Thymus (tissue), 11 donors: ENCODE measurements around the gene GTF3C6. TPM values are rescaled to one million over a fixed set of nuclear protein-coding genes. Genes with fewer than 3 reads are reported as not detected.
"Not testable (repeated sequence)": the region's sequence is repeated elsewhere in the genome, so short reads cannot be mapped to it uniquely, and the experiment has no call there.

Source experiments
- DNase-seq, 9 donors: peaks; one replicate each; pipeline ENCODE4 v3.0.0-alpha.2; 2013; ENCODE audit warnings: low spot score in 9 of 9, low read depth in 6 of 9, missing footprints in 1 of 9
- H3K27ac ChIP-seq, 2 donors: one replicate each; pipeline ENCODE4 v1.5.1; 2013; ENCODE audit warnings: control low read depth in 1 of 2, low read depth in 1 of 2, low read length in 1 of 2, mild to moderate bottlenecking in 1 of 2, moderate library complexity in 1 of 2
- H3K27me3 ChIP-seq, 2 donors: one replicate each; pipeline ENCODE4 v1.5.1; 2013; ENCODE audit warnings: low read length in 1 of 2; ENCODE audit not compliant: control insufficient read depth in 2 of 2, insufficient read depth in 1 of 2
- H3K36me3 ChIP-seq, 2 donors: one replicate each; pipeline ENCODE4 v1.5.1; 2013; ENCODE audit warnings: low read length in 1 of 2, mild to moderate bottlenecking in 1 of 2, moderate library complexity in 1 of 2; ENCODE audit not compliant: control insufficient read depth in 2 of 2, insufficient read depth in 2 of 2
- H3K4me1 ChIP-seq, 2 donors: one replicate each; pipeline ENCODE4 v1.5.1; 2013; ENCODE audit warnings: low read length in 2 of 2; ENCODE audit not compliant: control insufficient read depth in 2 of 2, insufficient read depth in 2 of 2
- H3K4me3 ChIP-seq, 2 donors: one replicate each; pipeline ENCODE4 v1.5.1; 2013; ENCODE audit warnings: low read length in 2 of 2, control low read depth in 1 of 2, mild to moderate bottlenecking in 1 of 2
- H3K9me3 ChIP-seq, 2 donors: one replicate each; pipeline ENCODE4 v1.5.1; 2013; ENCODE audit warnings: low read length in 1 of 2, mild to moderate bottlenecking in 1 of 2; ENCODE audit not compliant: control insufficient read depth in 2 of 2, insufficient read depth in 1 of 2
- WGBS: extraction: QIAGEN DNeasy Blood & Tissue Kit; methylation state at CpG from one replicate; pipeline ENCODE4 v1.1.7; 2013; 5-methylcytosine and 5-hydroxymethylcytosine counted together
- polyA plus RNA-seq: library from polyadenylated mRNA; stranded (reverse); fragments of 200-250 nt; gene quantifications from one replicate; pipeline ENCODE4 v1.2.3, GENCODE V29; 2013
- total RNA-seq: library from RNA; stranded (reverse); fragments of 120-200 nt; gene quantifications from one replicate; pipeline ENCODE4 v1.2.4, GENCODE V29; 2013
- donor health status: healthy.

GTF3C6 gene
- total and polyA plus RNA-seq, 2 donors, result 58.6 to 92.7 TPM

GRCh38 chr6:110944681-110945151, 13.8 kb upstream of the GTF3C6 start:
- Histone ChIP-seq H3K36me3 (no peaks in the 10 kb centered on the region), H3K9me3 (no peaks in the 10 kb centered on the region), H3K27me3 (no peaks in the 10 kb centered on the region), H3K4me1 (peaks cover 0 to 4% of the 10 kb centered on the region in 2 donors), H3K4me3 (no peak overlapping the region), H3K27ac (no peak overlapping the region)
- peak in 1 of 9 donors; percentile 41 for DNase-seq
- WGBS, result 95% methylated on average over 1 of the region's 1 CpG

DNA sequence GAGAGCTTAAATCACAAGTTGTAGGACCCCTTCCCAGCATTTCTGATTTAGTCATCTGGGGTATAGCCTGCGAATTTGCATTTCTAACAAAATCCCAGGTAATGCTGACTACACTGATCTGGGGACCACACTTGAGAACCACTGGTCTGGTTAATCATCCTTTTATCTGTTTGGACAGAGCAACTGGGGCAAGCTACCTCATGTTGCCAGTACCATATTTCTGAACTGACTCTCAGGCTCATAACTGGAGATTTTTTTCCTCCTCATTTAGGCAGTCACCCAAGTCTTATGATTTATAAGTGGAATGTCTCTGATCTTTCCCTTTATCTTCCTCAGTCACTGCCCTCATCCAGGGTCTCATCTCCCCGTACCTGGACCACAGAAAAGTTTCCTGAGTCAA, 12.0 kb upstream of the GTF3C6 start:
- DNase-seq, result no peak
- Histone ChIP-seq H3K4me1 (peaks cover 0 to 4% of the 10 kb centered on the region in 2 donors), H3K27me3 (no peaks in the 10 kb centered on the region), H3K27ac (no peak overlapping the region), H3K36me3 (no peaks in the 10 kb centered on the region), H3K4me3 (no peak overlapping the region), H3K9me3 (no peaks in the 10 kb centered on the region)
- 95% methylated on average over 2 of the region's 2 CpGs for WGBS

DNA sequence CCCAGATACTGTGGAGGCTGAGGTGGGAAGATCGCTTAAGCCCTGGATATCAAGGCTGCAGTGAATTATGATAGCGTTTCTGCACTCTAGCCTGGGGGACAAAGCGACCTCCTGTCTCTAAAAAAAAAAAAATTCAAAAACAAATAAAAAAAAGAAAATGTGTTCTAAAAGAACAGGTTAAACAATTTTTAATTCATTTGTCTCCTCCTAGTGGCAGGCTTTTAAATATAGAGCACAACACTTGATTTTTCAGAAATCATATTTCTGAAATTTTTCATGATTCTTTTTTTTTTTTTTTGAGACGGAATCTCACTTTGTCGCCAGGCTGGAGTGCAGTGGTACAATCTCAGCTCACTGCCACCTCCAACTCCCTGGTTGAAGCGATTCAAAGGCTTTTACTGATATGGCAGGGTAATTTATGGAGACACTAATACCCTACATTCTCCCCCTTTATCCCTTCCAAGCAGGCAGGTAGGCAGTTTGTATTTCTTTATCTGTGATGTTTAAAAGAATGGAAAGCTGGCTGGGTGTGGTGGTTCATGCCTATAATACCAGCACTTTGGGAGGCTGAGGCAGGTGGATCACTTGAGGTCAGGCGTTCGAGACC, 8.7 kb upstream of the GTF3C6 start:
- H3K36me3 ChIP-seq, result no peaks in the 10 kb centered on the region
- no peak overlapping the region for H3K27ac ChIP-seq
- peaks cover 0 to 4% of the 10 kb centered on the region in 2 donors for H3K4me1 ChIP-seq
- peak in 4 of 9 donors; percentile 8 to 65 (median 33) for DNase-seq
- no peak overlapping the region for H3K4me3 ChIP-seq
- WGBS, result 41% methylated on average over 8 of the region's 8 CpGs
- H3K9me3 ChIP-seq, result no peaks in the 10 kb centered on the region
- H3K27me3 ChIP-seq, result no peaks in the 10 kb centered on the region

DNA sequence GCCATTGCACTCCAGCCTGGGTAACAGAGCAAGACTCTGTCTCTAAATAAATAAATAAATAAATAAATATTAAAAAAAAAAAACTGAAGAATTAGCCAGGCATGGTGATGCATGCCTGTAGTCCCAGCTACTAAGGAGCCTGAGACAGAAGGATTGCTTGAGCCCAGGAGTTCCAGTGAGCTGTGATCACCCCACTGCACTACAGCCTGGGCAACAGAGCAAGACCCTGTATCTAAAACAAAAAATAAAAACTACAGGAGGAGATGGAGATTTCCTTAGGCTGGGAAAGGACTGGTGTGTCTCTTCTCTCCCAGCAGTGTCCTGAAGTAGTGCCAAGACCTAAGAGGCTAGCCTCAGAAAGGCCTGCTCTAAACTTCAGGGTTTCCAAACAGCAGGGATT, 8.1 kb upstream of the GTF3C6 start:
- no peaks in the 10 kb centered on the region for H3K9me3 ChIP-seq
- H3K4me3 ChIP-seq, result no peak overlapping the region
- DNase-seq, result no peak
- H3K4me1 ChIP-seq, result peaks cover 0 to 4% of the 10 kb centered on the region in 2 donors
- no peaks in the 10 kb centered on the region for H3K36me3 ChIP-seq
- no peaks in the 10 kb centered on the region for H3K27me3 ChIP-seq
- H3K27ac ChIP-seq, result no peak overlapping the region

GRCh38 chr6:110951008-110951407, 7.5 kb upstream of the GTF3C6 start:
- 28% methylated on average over 1 of the region's 1 CpG for WGBS
- Histone ChIP-seq H3K4me3 (no peak overlapping the region), H3K27ac (no peak overlapping the region)

GRCh38 chr6:110951986-110952794, 6.3 kb upstream of the GTF3C6 start:
- Histone ChIP-seq H3K36me3 (no peaks in the 10 kb centered on the region), H3K4me1 (peaks cover 0 to 4% of the 10 kb centered on the region in 2 donors), H3K9me3 (no peaks in the 10 kb centered on the region), H3K27me3 (no peaks in the 10 kb centered on the region), H3K4me3 (no peak overlapping the region), H3K27ac (no peak overlapping the region)
- 96% methylated on average over 8 of the region's 8 CpGs for WGBS
- DNase-seq, result no peak

More at GRCh38 chr6:110951008-110951407, 7.5 kb upstream of the GTF3C6 start:
- Histone ChIP-seq H3K27me3 (no peaks in the 10 kb centered on the region), H3K4me1 (peaks cover 0 to 4% of the 10 kb centered on the region in 2 donors), H3K9me3 (no peaks in the 10 kb centered on the region), H3K36me3 (no peaks in the 10 kb centered on the region)
- no peak for DNase-seq

GRCh38 chr6:110953633-110954303, 4.7 kb upstream of the GTF3C6 start:
- H3K27me3 ChIP-seq, result no peaks in the 10 kb centered on the region
- H3K9me3 ChIP-seq, result no peaks in the 10 kb centered on the region
- H3K27ac ChIP-seq, result no peak overlapping the region
- no peak for DNase-seq
- peaks cover 0 to 10% of the 10 kb centered on the region in 2 donors for H3K4me1 ChIP-seq
- no peaks in the 10 kb centered on the region for H3K36me3 ChIP-seq
- WGBS, result 94% methylated on average over 6 of the region's 6 CpGs
- no peak overlapping the region for H3K4me3 ChIP-seq

GRCh38 chr6:110960014-110960390, 1.5 kb downstream of the GTF3C6 start:
- peak in 1 of 9 donors; percentile 11 for DNase-seq
- Histone ChIP-seq H3K27ac (no peak overlapping the region), H3K9me3 (no peaks in the 10 kb centered on the region)

DNA sequence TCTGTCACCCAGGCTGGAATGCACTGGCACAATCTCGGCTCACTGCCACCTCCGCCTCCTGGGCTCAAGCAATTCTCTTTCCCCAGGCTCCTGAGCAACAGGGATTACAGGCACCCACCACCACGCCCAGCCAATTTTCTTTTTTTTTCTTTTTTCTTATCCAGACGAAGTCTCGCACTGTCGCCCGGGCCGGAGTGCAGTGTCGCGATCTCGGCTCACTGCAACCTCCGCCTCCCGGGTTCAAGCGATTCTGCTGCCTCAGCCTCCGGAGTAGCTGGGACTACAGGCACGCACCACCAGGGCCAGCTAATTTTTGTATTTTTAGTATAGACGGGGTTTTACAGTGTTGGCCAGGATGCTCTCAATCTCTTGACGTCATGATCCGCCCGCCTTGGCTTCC, 4.1 kb downstream of the GTF3C6 start:
- WGBS, result 99% methylated on average over 20 of the region's 20 CpGs
- H3K9me3 ChIP-seq, DNase-seq: not testable (repeated sequence)

More at GRCh38 chr6:110960014-110960390, 1.5 kb downstream of the GTF3C6 start:
- H3K36me3 ChIP-seq, result peaks cover 11 to 41% of the 10 kb centered on the region in 2 donors
- no peaks in the 10 kb centered on the region for H3K27me3 ChIP-seq
- H3K4me3 ChIP-seq, result no peak overlapping the region
- H3K4me1 ChIP-seq, result peaks cover 3 to 13% of the 10 kb centered on the region in 2 donors

More for the DNA sequence above, 4.1 kb downstream of the GTF3C6 start:
- H3K4me3 ChIP-seq, H3K27ac ChIP-seq, H3K27me3 ChIP-seq: not testable (repeated sequence)
- H3K4me1 ChIP-seq, result peaks cover 3 to 13% of the 10 kb centered on the region in 2 donors
- peaks cover 20 to 65% of the 10 kb centered on the region in 2 donors for H3K36me3 ChIP-seq
